OCI-LY3 (cell line): ENCODE results near the gene SULT1C2.

ENCODE experiments used
- EZH2phosphoT487 ChIP-seq: fragments of 200-600 bp; shearing (Covaris generic); IDR thresholded peaks from 2 replicates; pipeline ENCODE4 v1.6.1; 2018; ENCODE audit warnings: antibody characterized with exemption, mixed run types, low read depth
- TF ChIP-seq, protein P1 (sequence below): fragments of 200-600, 300-600 bp; sonication (generic); IDR thresholded peaks from 2 replicates; pipeline ENCODE4 v1.5.1; 2014; ENCODE audit warnings: antibody characterized with exemption, low read length, low read depth

DNA sequence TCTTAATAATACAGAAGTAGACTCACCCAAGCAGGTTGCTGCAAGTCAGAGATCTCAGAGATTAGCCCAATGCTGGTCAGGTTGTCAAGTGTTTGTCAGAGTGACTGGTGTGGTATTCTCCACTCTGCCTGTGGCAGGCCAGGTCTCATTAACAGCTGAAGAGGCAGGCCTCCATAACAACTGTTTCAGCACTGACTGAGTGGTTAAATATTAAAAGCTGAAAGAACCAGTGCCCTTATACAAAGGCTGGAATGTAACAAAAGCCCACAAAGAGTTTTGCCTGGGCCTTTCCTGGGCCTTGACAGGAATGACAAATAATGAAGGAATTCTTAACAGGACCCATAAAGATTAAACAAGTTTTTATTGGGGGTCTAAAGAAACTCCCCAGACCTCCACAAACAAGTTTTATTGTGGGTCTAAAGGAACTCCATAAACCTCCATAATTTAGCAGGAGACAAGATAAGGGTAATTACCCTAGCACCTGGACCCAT is 26.8 kb downstream of the SULT1C2 start:
- TF ChIP-seq, protein P1, sequence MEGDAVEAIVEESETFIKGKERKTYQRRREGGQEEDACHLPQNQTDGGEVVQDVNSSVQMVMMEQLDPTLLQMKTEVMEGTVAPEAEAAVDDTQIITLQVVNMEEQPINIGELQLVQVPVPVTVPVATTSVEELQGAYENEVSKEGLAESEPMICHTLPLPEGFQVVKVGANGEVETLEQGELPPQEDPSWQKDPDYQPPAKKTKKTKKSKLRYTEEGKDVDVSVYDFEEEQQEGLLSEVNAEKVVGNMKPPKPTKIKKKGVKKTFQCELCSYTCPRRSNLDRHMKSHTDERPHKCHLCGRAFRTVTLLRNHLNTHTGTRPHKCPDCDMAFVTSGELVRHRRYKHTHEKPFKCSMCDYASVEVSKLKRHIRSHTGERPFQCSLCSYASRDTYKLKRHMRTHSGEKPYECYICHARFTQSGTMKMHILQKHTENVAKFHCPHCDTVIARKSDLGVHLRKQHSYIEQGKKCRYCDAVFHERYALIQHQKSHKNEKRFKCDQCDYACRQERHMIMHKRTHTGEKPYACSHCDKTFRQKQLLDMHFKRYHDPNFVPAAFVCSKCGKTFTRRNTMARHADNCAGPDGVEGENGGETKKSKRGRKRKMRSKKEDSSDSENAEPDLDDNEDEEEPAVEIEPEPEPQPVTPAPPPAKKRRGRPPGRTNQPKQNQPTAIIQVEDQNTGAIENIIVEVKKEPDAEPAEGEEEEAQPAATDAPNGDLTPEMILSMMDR = no peak
- no peak for TF ChIP-seq EZH2phosphoT487
